Measurements from ENCODE around the gene CYP26B1.

Gene CYP26B1, protein sequence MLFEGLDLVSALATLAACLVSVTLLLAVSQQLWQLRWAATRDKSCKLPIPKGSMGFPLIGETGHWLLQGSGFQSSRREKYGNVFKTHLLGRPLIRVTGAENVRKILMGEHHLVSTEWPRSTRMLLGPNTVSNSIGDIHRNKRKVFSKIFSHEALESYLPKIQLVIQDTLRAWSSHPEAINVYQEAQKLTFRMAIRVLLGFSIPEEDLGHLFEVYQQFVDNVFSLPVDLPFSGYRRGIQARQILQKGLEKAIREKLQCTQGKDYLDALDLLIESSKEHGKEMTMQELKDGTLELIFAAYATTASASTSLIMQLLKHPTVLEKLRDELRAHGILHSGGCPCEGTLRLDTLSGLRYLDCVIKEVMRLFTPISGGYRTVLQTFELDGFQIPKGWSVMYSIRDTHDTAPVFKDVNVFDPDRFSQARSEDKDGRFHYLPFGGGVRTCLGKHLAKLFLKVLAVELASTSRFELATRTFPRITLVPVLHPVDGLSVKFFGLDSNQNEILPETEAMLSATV

DNA sequence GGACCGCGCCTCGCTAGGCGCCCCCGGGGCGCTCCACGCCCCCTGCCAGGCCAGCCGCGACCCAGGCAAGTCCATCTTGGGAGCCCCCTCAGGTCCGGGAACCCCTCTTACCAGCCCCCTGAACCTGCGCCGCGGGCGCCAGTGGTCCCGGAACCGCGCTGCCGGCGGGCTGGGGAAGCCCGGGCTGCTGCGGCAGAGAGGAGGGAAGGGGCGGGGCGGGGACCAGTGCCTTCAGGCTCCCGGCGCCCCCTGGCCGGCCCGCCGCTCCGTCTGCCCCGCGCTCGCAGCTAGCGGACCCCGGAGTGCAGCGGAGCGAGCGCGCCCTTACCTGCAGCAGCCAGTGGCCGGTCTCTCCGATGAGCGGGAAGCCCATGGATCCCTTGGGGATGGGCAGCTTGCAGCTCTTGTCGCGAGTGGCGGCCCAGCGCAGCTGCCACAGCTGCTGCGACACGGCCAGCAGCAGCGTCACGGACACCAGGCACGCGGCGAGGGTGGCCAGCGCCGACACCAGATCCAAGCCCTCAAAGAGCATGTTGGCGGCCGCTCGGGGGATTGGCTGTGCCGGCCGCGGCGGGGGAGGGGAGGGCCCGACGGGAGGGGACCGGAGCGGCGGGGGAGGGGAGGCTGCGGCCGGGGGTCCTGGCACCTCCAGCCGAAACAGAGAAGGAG is at the start of gene CYP26B1:
CYP26B1 (minus strand) TSS at position 560 of the 669 bp plus-strand sequence; CDS start at position 532, 28 bp downstream.
- H3K9ac ChIP-seq (ENCODE audit: low read length in 2 of 2) = no peak within 1 kb of the TSS
- H3K27ac ChIP-seq (ENCODE audit: low read length) = no peak within 1 kb of the TSS
- peaks cover 51 to 61% of the 10 kb centered on the region in 2 donors for H3K27me3 ChIP-seq (ENCODE audit: control insufficient read depth in 1 of 2, insufficient read depth in 2 of 2, low read length in 2 of 2)

DNA sequence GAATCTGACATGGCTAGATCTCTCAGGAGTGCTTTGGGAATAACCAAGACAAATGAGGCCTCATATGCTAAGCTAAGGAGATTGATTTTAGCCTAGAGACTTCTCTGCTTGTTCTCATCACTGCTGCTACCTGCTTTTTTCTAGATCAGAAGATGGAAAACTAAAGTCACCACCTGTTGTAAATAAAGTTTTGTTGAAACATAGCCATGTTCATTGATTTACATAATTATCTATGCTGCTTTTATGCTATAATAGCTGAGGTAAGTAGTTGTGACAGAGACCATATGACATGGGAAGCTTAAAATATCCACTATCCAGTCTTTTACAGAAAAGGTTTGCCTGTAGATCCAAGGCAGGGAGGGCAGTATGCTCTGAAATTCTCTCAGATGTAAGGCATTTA is 46.1 kb upstream of the CYP26B1 start:
- H3K9ac ChIP-seq (ENCODE audit: low read length in 2 of 2) = no peak overlapping the region
- no peaks in the 10 kb centered on the region for H3K9me3 ChIP-seq (ENCODE audit: control insufficient read depth in 2 of 2, low read length in 2 of 2)
- H3K4me1 ChIP-seq (ENCODE audit: control insufficient read depth, insufficient read depth, low read length) = no peaks in the 10 kb centered on the region
- H3K36me3 ChIP-seq (ENCODE audit: control insufficient read depth in 2 of 2, insufficient read depth in 2 of 2, low read length in 2 of 2) = no peaks in the 10 kb centered on the region
- no peaks in the 10 kb centered on the region for H3K27me3 ChIP-seq (ENCODE audit: control insufficient read depth in 1 of 2, insufficient read depth in 2 of 2, low read length in 2 of 2)
- no peak overlapping the region for H3K4me3 ChIP-seq (ENCODE audit: low read length in 2 of 2)
- H3K27ac ChIP-seq (ENCODE audit: low read length) = no peak overlapping the region

More for the DNA sequence above, at the start of gene CYP26B1:
- no peaks in the 10 kb centered on the region for H3K9me3 ChIP-seq (ENCODE audit: control insufficient read depth in 2 of 2, low read length in 2 of 2)
- H3K36me3 ChIP-seq (ENCODE audit: control insufficient read depth in 2 of 2, insufficient read depth in 2 of 2, low read length in 2 of 2) = no peaks in the 10 kb centered on the region
- H3K4me1 ChIP-seq (ENCODE audit: control insufficient read depth, insufficient read depth, low read length) = peaks cover 68% of the 10 kb centered on the region
- peak within 1 kb of the TSS; percentile 70 to 73 for H3K4me3 ChIP-seq (ENCODE audit: low read length in 2 of 2)

DNA sequence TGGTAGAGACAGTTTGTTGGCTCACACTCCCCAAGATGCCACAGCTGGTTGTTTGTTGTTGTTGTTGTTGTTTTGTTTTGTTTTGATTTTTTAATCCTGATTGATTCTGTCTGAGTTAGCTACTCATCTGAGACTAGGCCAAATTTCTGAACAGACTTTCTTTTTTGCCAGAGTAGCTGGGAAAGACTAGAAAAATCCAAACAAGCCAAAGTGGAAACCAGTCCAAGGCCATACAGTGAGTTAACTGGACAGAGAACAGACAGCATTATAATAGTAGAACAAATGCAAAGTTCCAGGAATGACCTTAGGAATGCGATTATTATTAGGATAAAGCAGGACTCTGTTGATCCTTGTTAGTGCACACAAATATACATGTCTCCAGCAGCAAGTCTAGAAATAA is 43.8 kb upstream of the CYP26B1 start:
- Histone ChIP-seq H3K4me3 (ENCODE audit: low read length in 2 of 2) (no peak overlapping the region), H3K9me3 (ENCODE audit: control insufficient read depth in 2 of 2, low read length in 2 of 2) (no peaks in the 10 kb centered on the region), H3K27ac (ENCODE audit: low read length) (no peak overlapping the region), H3K27me3 (ENCODE audit: control insufficient read depth in 1 of 2, insufficient read depth in 2 of 2, low read length in 2 of 2) (no peaks in the 10 kb centered on the region), H3K4me1 (ENCODE audit: control insufficient read depth, insufficient read depth, low read length) (no peaks in the 10 kb centered on the region), H3K36me3 (ENCODE audit: control insufficient read depth in 2 of 2, insufficient read depth in 2 of 2, low read length in 2 of 2) (no peaks in the 10 kb centered on the region), H3K9ac (ENCODE audit: low read length in 2 of 2) (no peak overlapping the region)

DNA sequence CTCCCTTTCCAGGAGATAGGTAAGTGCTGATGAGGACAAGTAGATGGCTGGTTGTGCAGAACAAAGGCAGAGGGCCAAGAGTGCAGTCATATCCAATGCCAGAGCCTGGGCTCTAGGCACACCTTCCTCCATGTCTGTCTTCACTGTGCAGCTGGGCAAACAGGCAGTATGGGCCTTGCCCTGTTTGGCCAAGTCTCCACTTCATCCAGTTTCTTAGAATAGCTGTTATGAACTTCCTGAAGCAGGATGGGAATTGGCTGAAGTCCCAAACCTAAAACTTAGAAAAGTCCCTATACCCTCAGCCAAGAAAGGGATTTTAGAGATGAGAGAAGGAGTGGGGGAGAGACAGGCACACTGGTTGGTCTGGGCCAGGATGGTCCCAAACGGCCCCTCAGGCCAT is 37.5 kb upstream of the CYP26B1 start:
- Histone ChIP-seq H3K9me3 (ENCODE audit: control insufficient read depth in 2 of 2, low read length in 2 of 2) (no peaks in the 10 kb centered on the region), H3K27ac (ENCODE audit: low read length) (no peak overlapping the region), H3K27me3 (ENCODE audit: control insufficient read depth in 1 of 2, insufficient read depth in 2 of 2, low read length in 2 of 2) (no peaks in the 10 kb centered on the region), H3K4me1 (ENCODE audit: control insufficient read depth, insufficient read depth, low read length) (peaks cover 3% of the 10 kb centered on the region), H3K36me3 (ENCODE audit: control insufficient read depth in 2 of 2, insufficient read depth in 2 of 2, low read length in 2 of 2) (peaks cover 0 to 3% of the 10 kb centered on the region in 2 donors), H3K9ac (ENCODE audit: low read length in 2 of 2) (no peak overlapping the region), H3K4me3 (ENCODE audit: low read length in 2 of 2) (no peak overlapping the region)

- Histone ChIP-seq H3K9ac (ENCODE audit: low read length in 2 of 2) (no peak overlapping the region), H3K9me3 (ENCODE audit: control insufficient read depth in 2 of 2, low read length in 2 of 2) (no peaks in the 10 kb centered on the region), H3K27ac (ENCODE audit: low read length) (no peak overlapping the region), H3K4me1 (ENCODE audit: control insufficient read depth, insufficient read depth, low read length) (peaks cover 3% of the 10 kb centered on the region), H3K4me3 (ENCODE audit: low read length in 2 of 2) (no peak overlapping the region), H3K27me3 (ENCODE audit: control insufficient read depth in 1 of 2, insufficient read depth in 2 of 2, low read length in 2 of 2) (no peaks in the 10 kb centered on the region), H3K36me3 (ENCODE audit: control insufficient read depth in 2 of 2, insufficient read depth in 2 of 2, low read length in 2 of 2) (peaks cover 8 to 11% of the 10 kb centered on the region in 2 donors)
Measured at GRCh38 chr2:72183466-72183865, 35.8 kb upstream of the CYP26B1 start.

DNA sequence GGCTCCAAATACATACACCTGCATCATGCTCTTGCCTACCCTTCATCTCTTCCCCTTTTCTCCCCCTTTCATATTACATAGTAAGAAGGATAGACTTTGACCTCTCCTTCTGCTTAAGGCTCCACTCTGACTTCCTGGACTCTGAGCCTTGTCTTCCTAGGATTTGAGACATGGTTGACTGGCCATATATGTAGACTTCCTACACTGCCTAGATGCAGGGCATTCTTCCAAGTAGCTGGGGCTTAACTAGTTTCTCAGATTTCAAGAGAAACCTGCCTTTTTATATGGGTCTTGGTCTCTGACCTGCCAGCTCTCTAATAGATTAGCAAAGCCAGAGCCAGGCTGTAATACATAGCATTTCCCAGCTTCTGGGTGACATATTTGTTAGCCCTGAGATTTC is 35.4 kb upstream of the CYP26B1 start:
- peaks cover 8 to 13% of the 10 kb centered on the region in 2 donors for H3K36me3 ChIP-seq (ENCODE audit: control insufficient read depth in 2 of 2, insufficient read depth in 2 of 2, low read length in 2 of 2)
- H3K27ac ChIP-seq (ENCODE audit: low read length) = no peak overlapping the region
- H3K9me3 ChIP-seq (ENCODE audit: control insufficient read depth in 2 of 2, low read length in 2 of 2) = no peaks in the 10 kb centered on the region
- H3K4me3 ChIP-seq (ENCODE audit: low read length in 2 of 2) = no peak overlapping the region
- H3K27me3 ChIP-seq (ENCODE audit: control insufficient read depth in 1 of 2, insufficient read depth in 2 of 2, low read length in 2 of 2) = no peaks in the 10 kb centered on the region
- no peak overlapping the region for H3K9ac ChIP-seq (ENCODE audit: low read length in 2 of 2)
- peaks cover 3% of the 10 kb centered on the region for H3K4me1 ChIP-seq (ENCODE audit: control insufficient read depth, insufficient read depth, low read length)

DNA sequence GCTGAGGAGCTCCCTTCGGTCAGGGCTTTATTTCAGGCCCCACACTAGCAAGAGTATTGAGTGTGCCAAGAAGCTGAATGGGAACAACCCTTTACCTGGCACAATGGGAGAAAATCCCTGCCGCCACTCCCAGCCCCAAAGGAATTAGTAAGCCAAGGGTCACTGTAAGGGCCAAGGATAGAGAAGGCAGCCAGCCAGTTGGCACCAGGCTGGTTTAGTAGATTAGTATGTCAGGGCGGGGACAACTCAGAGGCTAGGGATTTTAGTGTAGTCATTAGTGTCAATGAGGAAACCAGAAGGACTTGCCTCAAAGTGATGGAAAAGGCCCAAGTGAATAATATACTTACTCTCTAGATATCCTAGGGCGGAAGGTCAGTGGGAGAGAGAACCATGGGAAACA is 34.9 kb upstream of the CYP26B1 start:
- Histone ChIP-seq H3K4me1 (ENCODE audit: control insufficient read depth, insufficient read depth, low read length) (peaks cover 3% of the 10 kb centered on the region), H3K4me3 (ENCODE audit: low read length in 2 of 2) (no peak overlapping the region), H3K9ac (ENCODE audit: low read length in 2 of 2) (no peak overlapping the region), H3K27ac (ENCODE audit: low read length) (no peak overlapping the region), H3K36me3 (ENCODE audit: control insufficient read depth in 2 of 2, insufficient read depth in 2 of 2, low read length in 2 of 2) (peaks cover 10 to 17% of the 10 kb centered on the region in 2 donors), H3K9me3 (ENCODE audit: control insufficient read depth in 2 of 2, low read length in 2 of 2) (no peaks in the 10 kb centered on the region), H3K27me3 (ENCODE audit: control insufficient read depth in 1 of 2, insufficient read depth in 2 of 2, low read length in 2 of 2) (no peaks in the 10 kb centered on the region)

DNA sequence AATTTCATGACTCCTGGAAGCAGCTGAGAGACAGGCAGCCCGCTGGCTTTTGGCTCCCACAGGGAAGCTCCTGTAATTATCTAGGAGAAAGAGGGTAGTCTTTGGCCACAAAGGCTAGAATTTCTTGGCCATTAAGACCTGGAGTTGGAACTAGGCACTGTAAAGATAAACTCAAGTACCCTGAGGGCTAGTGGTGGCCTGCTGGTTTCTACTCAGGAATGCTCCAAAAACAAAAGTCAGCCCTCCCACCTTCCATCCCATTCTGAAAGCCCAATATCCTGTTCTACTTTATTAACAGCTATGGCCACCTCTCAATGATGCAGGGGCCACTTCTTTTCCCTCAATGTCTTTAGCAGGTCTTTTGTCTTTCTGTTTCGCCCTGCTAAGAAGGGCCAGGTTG is 34.0 kb upstream of the CYP26B1 start:
- H3K9ac ChIP-seq (ENCODE audit: low read length in 2 of 2) = no peak overlapping the region
- no peak overlapping the region for H3K4me3 ChIP-seq (ENCODE audit: low read length in 2 of 2)
- no peaks in the 10 kb centered on the region for H3K9me3 ChIP-seq (ENCODE audit: control insufficient read depth in 2 of 2, low read length in 2 of 2)
- peaks cover 14 to 22% of the 10 kb centered on the region in 2 donors for H3K36me3 ChIP-seq (ENCODE audit: control insufficient read depth in 2 of 2, insufficient read depth in 2 of 2, low read length in 2 of 2)
- peaks cover 3% of the 10 kb centered on the region for H3K4me1 ChIP-seq (ENCODE audit: control insufficient read depth, insufficient read depth, low read length)
- H3K27me3 ChIP-seq (ENCODE audit: control insufficient read depth in 1 of 2, insufficient read depth in 2 of 2, low read length in 2 of 2) = no peaks in the 10 kb centered on the region
- H3K27ac ChIP-seq (ENCODE audit: low read length) = no peak overlapping the region

GRCh38 chr2:72180351-72180750 is 32.7 kb upstream of the CYP26B1 start:
- H3K36me3 ChIP-seq (ENCODE audit: control insufficient read depth in 2 of 2, insufficient read depth in 2 of 2, low read length in 2 of 2) = peaks cover 15 to 27% of the 10 kb centered on the region in 2 donors
- no peaks in the 10 kb centered on the region for H3K9me3 ChIP-seq (ENCODE audit: control insufficient read depth in 2 of 2, low read length in 2 of 2)
- H3K4me1 ChIP-seq (ENCODE audit: control insufficient read depth, insufficient read depth, low read length) = peaks cover 2% of the 10 kb centered on the region
- no peak overlapping the region for H3K9ac ChIP-seq (ENCODE audit: low read length in 2 of 2)
- H3K27ac ChIP-seq (ENCODE audit: low read length) = no peak overlapping the region
- H3K4me3 ChIP-seq (ENCODE audit: low read length in 2 of 2) = no peak overlapping the region
- H3K27me3 ChIP-seq (ENCODE audit: control insufficient read depth in 1 of 2, insufficient read depth in 2 of 2, low read length in 2 of 2) = no peaks in the 10 kb centered on the region

DNA sequence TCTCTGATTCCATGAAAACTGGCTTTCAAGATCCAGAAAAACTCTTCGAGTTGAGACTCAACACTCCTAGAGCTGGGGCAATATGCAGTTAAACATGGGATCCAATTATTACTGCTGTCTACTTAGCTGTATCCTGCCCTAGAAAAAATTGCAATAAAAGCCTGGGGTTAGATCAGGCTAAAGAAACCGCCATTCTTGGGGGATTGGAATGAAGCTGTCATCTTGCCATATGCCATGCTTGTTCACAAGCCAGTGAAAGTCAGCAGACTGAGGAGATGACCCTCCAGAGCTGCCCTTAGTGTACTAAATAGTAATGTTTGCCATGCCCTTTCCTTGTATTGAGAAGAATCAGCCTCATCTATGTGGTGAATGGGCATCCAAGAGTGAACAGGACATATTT is 30.9 kb upstream of the CYP26B1 start:
- no peaks in the 10 kb centered on the region for H3K27me3 ChIP-seq (ENCODE audit: control insufficient read depth in 1 of 2, insufficient read depth in 2 of 2, low read length in 2 of 2)
- H3K9me3 ChIP-seq (ENCODE audit: control insufficient read depth in 2 of 2, low read length in 2 of 2) = no peaks in the 10 kb centered on the region
- no peak overlapping the region for H3K9ac ChIP-seq (ENCODE audit: low read length in 2 of 2)
- peaks cover 15 to 27% of the 10 kb centered on the region in 2 donors for H3K36me3 ChIP-seq (ENCODE audit: control insufficient read depth in 2 of 2, insufficient read depth in 2 of 2, low read length in 2 of 2)
- no peak overlapping the region for H3K4me3 ChIP-seq (ENCODE audit: low read length in 2 of 2)
- H3K27ac ChIP-seq (ENCODE audit: low read length) = no peak overlapping the region
- H3K4me1 ChIP-seq (ENCODE audit: control insufficient read depth, insufficient read depth, low read length) = no peaks in the 10 kb centered on the region
